HG03378 (cell line): ENCODE measurements around the gene RNF182.
"Not testable (repeated sequence)": the region's sequence is repeated elsewhere in the genome, so short reads cannot be mapped to it uniquely, and the experiment has no call there.

ENCODE experiments used
- ATAC-seq: cut with Tn5 transposase; IDR thresholded peaks from one replicate; pipeline ENCODE4 v1.9.1; 2021; ENCODE audit warnings: mild to moderate bottlenecking, moderate library complexity; ENCODE audit not compliant: unreplicated experiment

RNF182 gene

GRCh38 chr6:13993416-13993815 lies 68.7 kb downstream of the RNF182 start:
- ATAC-seq, result no peak

- ATAC-seq, result no peak
These were observed 73.6 kb downstream of the RNF182 start for GRCh38 chr6:13998356-13998755.

GRCh38 chr6:14000901-14001300 lies 76.1 kb downstream of the RNF182 start:
- ATAC-seq, result no peak

- ATAC-seq, result no peak
These were observed 76.7 kb downstream of the RNF182 start for GRCh38 chr6:14001329-14002012.

GRCh38 chr6:14002176-14002947 lies 77.6 kb downstream of the RNF182 start:
- no peak for ATAC-seq

GRCh38 chr6:14004258-14004657 lies 79.5 kb downstream of the RNF182 start:
- no peak for ATAC-seq

GRCh38 chr6:14008809-14009208 lies 84.1 kb downstream of the RNF182 start:
- ATAC-seq, result no peak

- ATAC-seq, result no peak
These were observed 84.7 kb downstream of the RNF182 start for GRCh38 chr6:14009431-14009830.

GRCh38 chr6:14010275-14010674 lies 85.5 kb downstream of the RNF182 start:
- ATAC-seq, result no peak

GRCh38 chr6:14012313-14013030 lies 87.7 kb downstream of the RNF182 start:
- no peak for ATAC-seq

GRCh38 chr6:14015964-14016363 lies 91.2 kb downstream of the RNF182 start:
- no peak for ATAC-seq

- no peak for ATAC-seq
These were observed 91.7 kb downstream of the RNF182 start for GRCh38 chr6:14016432-14016831.

GRCh38 chr6:14016935-14017625 lies 92.3 kb downstream of the RNF182 start:
- ATAC-seq, result no peak

GRCh38 chr6:14017626-14018475 lies 93.1 kb downstream of the RNF182 start:
- no peak for ATAC-seq

GRCh38 chr6:14018559-14018958 lies 93.8 kb downstream of the RNF182 start:
- ATAC-seq, result not testable (repeated sequence)

- no peak for ATAC-seq
These were observed 95.8 kb downstream of the RNF182 start for GRCh38 chr6:14020551-14020950.

- ATAC-seq, result no peak
These were observed 96.7 kb downstream of the RNF182 start for GRCh38 chr6:14021449-14021848.

- ATAC-seq, result no peak
These were observed 97.9 kb downstream of the RNF182 start for GRCh38 chr6:14022673-14023072.

- ATAC-seq, result no peak
These were observed 99.1 kb downstream of the RNF182 start for GRCh38 chr6:14023855-14024254.

- no peak for ATAC-seq
These were observed 100.4 kb downstream of the RNF182 start for GRCh38 chr6:14025160-14025559.
